MCF 10A (cell line): ENCODE measurements around the gene FAM193B. TPM values are rescaled to one million over a fixed set of nuclear protein-coding genes. Genes with fewer than 3 reads are reported as not detected.

Experiments used
- BruUV-seq: library from RNA; stranded (reverse); fragments of 400-500 nt; replicated peaks from 2 replicates; lab custom pipeline; 2021; lab: Mats Ljungman, UMichigan
- CTCF ChIA-PET: fragments of 300-600 bp; sonication (Branson Sonifier 250); formaldehyde crosslinking; extraction: SDS; loops from one replicate; lab custom pipeline; 2021; ENCODE audit warnings: antibody characterized with exemption, inconsistent platforms; lab: Yijun Ruan, JAX
- POLR2A ChIA-PET: fragments of 300-600, 350-650 bp; sonication (Branson Sonifier 250); formaldehyde crosslinking; extraction: SDS; loops from one replicate; lab custom pipeline; 2020; ENCODE audit warnings: antibody characterized with exemption, inconsistent platforms; lab: Yijun Ruan, JAX
- DNase-seq: peaks from one replicate; pipeline ENCODE4 v3.0.0-alpha.2; 2018; ENCODE audit not compliant: unreplicated experiment
- H3K27ac Mint-ChIP-seq: one replicate; pipeline ENCODE4 v1.8.0; 2022; ENCODE audit warnings: mild to moderate bottlenecking, low read depth, mixed read lengths; ENCODE audit not compliant: unreplicated experiment
- H3K27me3 Mint-ChIP-seq: one replicate; pipeline ENCODE4 v1.8.0; 2022; ENCODE audit warnings: mixed read lengths; ENCODE audit not compliant: insufficient read depth, unreplicated experiment
- H3K36me3 Mint-ChIP-seq: one replicate; pipeline ENCODE4 v1.8.0; 2022; ENCODE audit warnings: mild to moderate bottlenecking, moderate library complexity, mixed read lengths; ENCODE audit not compliant: insufficient read depth, unreplicated experiment
- H3K4me1 Mint-ChIP-seq: one replicate; pipeline ENCODE4 v1.8.0; 2022; ENCODE audit warnings: mixed read lengths; ENCODE audit not compliant: insufficient read depth, unreplicated experiment
- H3K4me3 Mint-ChIP-seq: one replicate; pipeline ENCODE4 v1.8.0; 2022; ENCODE audit warnings: mild to moderate bottlenecking, moderate library complexity, mixed read lengths; ENCODE audit not compliant: unreplicated experiment
- H3K9me3 Mint-ChIP-seq: one replicate; pipeline ENCODE4 v1.8.0; 2022; ENCODE audit warnings: mixed read lengths; ENCODE audit not compliant: unreplicated experiment
- CTCF ChIP-seq: fragments of 200-600 bp; IDR thresholded peaks from one replicate; pipeline ENCODE4 v1.8.0; 2022; ENCODE audit warnings: antibody characterized with exemption, mild to moderate bottlenecking; ENCODE audit not compliant: unreplicated experiment
- intact Hi-C: fragments of 100-400 bp; cut with micrococcal nuclease; formaldehyde crosslinking; loops from 2 replicates; pipeline ENCODE4 v1.14.1; 2022
- total RNA-seq: library from RNA; stranded (reverse); gene quantifications from 2 replicates; pipeline ENCODE4 v1.2.3, GENCODE V29; 2022

Gene FAM193B
- total RNA-seq, 1 experiment from 2014 or later, result 80.4 TPM

DNA sequence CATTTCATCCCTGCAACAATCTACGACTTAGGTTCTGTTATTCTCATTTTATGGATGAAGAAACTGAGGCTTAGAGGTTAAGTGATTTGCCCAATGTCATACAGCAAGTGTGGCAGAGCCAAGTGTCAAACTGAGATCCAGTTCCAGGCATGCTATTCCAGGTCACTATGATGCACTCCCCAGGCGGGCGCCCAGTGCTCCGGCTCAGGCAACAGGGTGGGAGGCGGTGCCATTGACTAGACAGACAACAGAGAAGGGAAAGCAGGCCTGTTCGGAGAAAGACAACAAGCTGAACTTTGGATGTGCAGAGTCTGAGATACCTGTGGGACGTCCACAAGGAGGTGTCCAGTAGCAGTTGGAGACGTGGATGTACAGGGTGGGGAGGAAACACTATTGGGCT lies 26.8 kb downstream of the FAM193B start:
- Mint-ChIP-seq H3K27me3 (no peaks in the 10 kb centered on the region), H3K36me3 (peaks cover 41% of the 10 kb centered on the region), H3K4me1 (no peaks in the 10 kb centered on the region), H3K27ac (no peak overlapping the region), H3K4me3 (no peak overlapping the region), H3K9me3 (no peaks in the 10 kb centered on the region)
- TF ChIP-seq CTCF, result no peak
- no peak for DNase-seq
- intact Hi-C loops, result no loop called here
- ChIA-PET CTCF (interaction anchor here (0.7 kb wide), 1 partner anchor 26 kb away, joined by 4 read pairs; no protein-coding TSS in a partner anchor), POLR2A (no interaction called here)
- BruUV-seq, result no TSS peak

- Mint-ChIP-seq H3K27me3 (no peaks in the 10 kb centered on the region), H3K9me3 (no peaks in the 10 kb centered on the region), H3K36me3 (peaks cover 38% of the 10 kb centered on the region), H3K27ac (no peak overlapping the region), H3K4me1 (no peaks in the 10 kb centered on the region), H3K4me3 (no peak overlapping the region)
- TF ChIP-seq CTCF, result no peak
- intact Hi-C loops, result no loop called here
- ChIA-PET POLR2A (no interaction called here), CTCF (no interaction called here)
- no peak for DNase-seq
- no TSS peak for BruUV-seq
Observed at GRCh38 chr5:177526791-177527190, 27.6 kb downstream of the FAM193B start.

- CTCF ChIA-PET, result interaction anchor here (0.6 to 0.7 kb wide), 3 partner anchors 18 to 1137 kb away, joined by 3 read pairs; no protein-coding TSS in a partner anchor
- Mint-ChIP-seq H3K27ac (no peak overlapping the region), H3K27me3 (no peaks in the 10 kb centered on the region), H3K4me3 (no peak overlapping the region), H3K9me3 (no peaks in the 10 kb centered on the region), H3K36me3 (peaks cover 39% of the 10 kb centered on the region), H3K4me1 (no peaks in the 10 kb centered on the region)
- POLR2A ChIA-PET, result interaction anchor here (0.9 kb wide), 1 partner anchor 78 kb away, joined by 3 read pairs; no protein-coding TSS in a partner anchor
- DNase-seq, result no peak
- BruUV-seq, result no TSS peak
- intact Hi-C loops, result no loop called here
- no peak for TF ChIP-seq CTCF
Observed at GRCh38 chr5:177526191-177526590, 28.2 kb downstream of the FAM193B start.

DNA sequence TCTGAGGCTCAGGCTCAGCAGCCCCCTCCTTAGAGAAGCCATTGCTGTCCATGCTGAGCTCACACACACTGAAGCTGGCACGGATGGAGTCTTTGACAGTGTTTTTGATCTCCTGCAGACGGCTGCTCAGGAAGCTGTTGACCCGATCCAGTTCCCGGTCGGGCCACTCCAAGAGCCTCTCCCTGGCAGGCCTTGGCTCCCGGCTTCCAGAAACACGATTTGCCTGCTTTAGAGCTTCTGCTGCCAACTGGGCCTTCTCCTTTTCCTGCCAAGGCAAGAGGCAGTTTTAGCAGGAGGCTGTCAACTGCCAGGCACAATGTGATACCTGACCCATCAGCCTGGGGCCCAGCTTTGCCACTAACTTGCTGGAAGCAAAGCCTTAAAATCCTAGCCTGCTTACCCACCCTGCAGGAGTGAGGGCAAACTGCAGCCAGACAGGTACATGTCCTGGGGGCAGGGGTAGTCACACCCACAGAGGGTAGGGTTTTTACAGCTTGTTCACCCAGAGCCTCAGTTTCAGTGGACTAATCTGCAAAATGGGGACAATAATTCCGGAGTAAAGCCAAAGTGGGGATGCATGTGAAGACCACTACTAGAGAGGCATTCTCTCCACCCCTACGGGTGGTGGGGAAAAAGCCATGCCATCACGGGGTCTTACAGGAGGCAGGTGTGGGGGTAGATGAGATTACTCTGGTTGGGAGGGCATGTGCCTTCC lies 29.3 kb downstream of the FAM193B start:
- H3K9me3 Mint-ChIP-seq, result no peaks in the 10 kb centered on the region
- TF ChIP-seq CTCF, result no peak
- no peak overlapping the region for H3K27ac Mint-ChIP-seq
- BruUV-seq, result no TSS peak
- ChIA-PET CTCF (interaction anchor here (0.9 to 1.0 kb wide), 2 partner anchors 23 to 215 kb away, joined by 3 to 5 read pairs; no protein-coding TSS in a partner anchor), POLR2A (interaction anchor here (0.9 to 2.3 kb wide), 6 partner anchors 19 to 77 kb away, joined by 3 to 9 read pairs (median 3); partner anchors contain the start of genes PDLIM7 and TMED9)
- H3K27me3 Mint-ChIP-seq, result no peaks in the 10 kb centered on the region
- peaks cover 38% of the 10 kb centered on the region for H3K36me3 Mint-ChIP-seq
- DNase-seq, result no peak
- peaks cover 7% of the 10 kb centered on the region for H3K4me1 Mint-ChIP-seq
- no peak overlapping the region for H3K4me3 Mint-ChIP-seq
- intact Hi-C loops, result no loop called here
